Hair follicle dermal papilla cell (primary cell): ENCODE results near the gene TMEM198. TPM values are rescaled to one million over a fixed set of nuclear protein-coding genes. Genes with fewer than 3 reads are reported as not detected.

Source experiments
- small RNA-seq: library from RNA; depleted of rRNA; stranded (forward); fragments of <200 nt; gene quantifications from one replicate; pipeline ENCODE3, GENCODE V24; 2012
- total RNA-seq: library from RNA; depleted of rRNA; stranded (reverse); fragments of >200 nt; gene quantifications from 2 replicates; pipeline ENCODE4 v1.2.3, GENCODE V29; 2012

The TMEM198 gene
- 1.1 and 2.1 TPM in 2 replicates for total RNA-seq

GRCh38 chr2:219543596-219544358 lies at the start of gene TMEM198, which contains the start of gene CHPF:
Gene TMEM198 (plus strand): TSS chr2:219544028. CDS start chr2:219544728, 700 bp downstream.
Gene CHPF (minus strand): TSS chr2:219543809. CDS start chr2:219543538, 271 bp downstream.

GRCh38 chr2:219498280-219499057 lies 45.4 kb upstream of the TMEM198 start, which contains the start of gene GMPPA:
Gene GMPPA (plus strand): TSS chr2:219498891. CDS start chr2:219499976, 1,085 bp downstream.

GRCh38 chr2:219514196-219514761 lies 29.5 kb upstream of the TMEM198 start, which contains the start of gene ASIC4:
Gene ASIC4 (plus strand): TSS chr2:219514482. CDS start chr2:219514725, 243 bp downstream.

GRCh38 chr2:219571311-219572236 lies 27.7 kb downstream of the TMEM198 start, which contains the start of gene OBSL1:
Gene OBSL1 (minus strand): TSS chr2:219571539. CDS start chr2:219571232, 307 bp downstream.

GRCh38 chr2:219572237-219573001 lies 28.6 kb downstream of the TMEM198 start, which contains the start of gene INHA:
Gene INHA (plus strand): TSS chr2:219572310. CDS start chr2:219572375, 65 bp downstream.

GRCh38 chr2:219597552-219598307 lies 53.9 kb downstream of the TMEM198 start, which contains the start of gene STK11IP:
Gene STK11IP (plus strand): TSS chr2:219597857. CDS start chr2:219598120, 263 bp downstream.

Small RNAs within 50 kb of the gene (small RNA-seq; reads per million reads assigned to genes)
- gene MIR3132 = not detected
- not detected for gene RN7SKP213

Other genes with a start within 250 kb of the TMEM198 start
- gene PTPRN, start 234.6 kb upstream of the TMEM198 start, total RNA-seq = 0.36 and 0.49 TPM in 2 replicates
- gene RESP18, start 211.3 kb upstream of the TMEM198 start, total RNA-seq = not detected in 2 replicates
- 82.3 and 95.2 TPM in 2 replicates for gene DNPEP, start 156.1 kb upstream of the TMEM198 start, total RNA-seq
- 1.9 and 2.6 TPM in 2 replicates for gene DES, start 125.7 kb upstream of the TMEM198 start, total RNA-seq
- gene SPEG, start 109.2 kb upstream of the TMEM198 start, total RNA-seq = 52.9 and 55.8 TPM in 2 replicates
- gene GMPPA, start 45.1 kb upstream of the TMEM198 start, total RNA-seq = 65.2 and 65.4 TPM in 2 replicates
- not detected in 2 replicates for gene ASIC4, start 29.5 kb upstream of the TMEM198 start, total RNA-seq
- gene CHPF, start 219 bp upstream of the TMEM198 start, total RNA-seq = 116 and 133 TPM in 2 replicates
- gene OBSL1, start 27.5 kb downstream of the TMEM198 start, total RNA-seq = 81.8 and 99.5 TPM in 2 replicates
- 0.32 TPM in 1 of 2 replicates, not detected in the other for gene INHA, start 28.3 kb downstream of the TMEM198 start, total RNA-seq
- 19.8 and 22.2 TPM in 2 replicates for gene STK11IP, start 53.8 kb downstream of the TMEM198 start, total RNA-seq
- gene SLC4A3, start 83.6 kb downstream of the TMEM198 start, total RNA-seq = 5.5 and 6.0 TPM in 2 replicates